Stimulated activated CD8-positive, alpha-beta memory T cell treated with anti-CD3 and anti-CD28 coated beads, Interleukin-2, amount 100 ng/mL, for 1 hour (primary cell): ENCODE results near the gene PDE2A.
A peak's percentile ranks its signal among the peaks of the same experiment; 100 is the strongest.

Experiments
- DNase-seq, 2 donors: peaks; one replicate each; pipeline ENCODE4 v3.0.0-alpha.2; 2020; ENCODE audit warnings: low read depth in 2 of 2

PDE2A gene

GRCh38 chr11:72615329-72615728 lies 58.9 kb downstream of the PDE2A start:
- DNase-seq: no peak

GRCh38 chr11:72614381-72614780 lies 59.8 kb downstream of the PDE2A start:
- no peak for DNase-seq

- no peak for DNase-seq
These were observed 60.2 kb downstream of the PDE2A start for GRCh38 chr11:72613977-72614376.

GRCh38 chr11:72613450-72613849 lies 60.8 kb downstream of the PDE2A start:
- no peak for DNase-seq

- DNase-seq: no peak
These were observed 64.7 kb downstream of the PDE2A start for GRCh38 chr11:72609476-72609875.

- DNase-seq: no peak
These were observed 65.2 kb downstream of the PDE2A start for GRCh38 chr11:72609045-72609444.

- DNase-seq: no peak
These were observed 66.7 kb downstream of the PDE2A start for GRCh38 chr11:72607496-72607895.

- no peak for DNase-seq
These were observed 67.3 kb downstream of the PDE2A start for GRCh38 chr11:72606748-72607468.

GRCh38 chr11:72605973-72606747 lies 68.1 kb downstream of the PDE2A start:
- no peak for DNase-seq

- no peak for DNase-seq
These were observed 70.0 kb downstream of the PDE2A start for GRCh38 chr11:72604256-72604655.

GRCh38 chr11:72602250-72602904 lies 71.8 kb downstream of the PDE2A start:
- no peak for DNase-seq

- no peak for DNase-seq
These were observed 73.7 kb downstream of the PDE2A start for GRCh38 chr11:72600557-72600956.

- no peak for DNase-seq
These were observed 74.7 kb downstream of the PDE2A start for GRCh38 chr11:72599325-72600117.

GRCh38 chr11:72598906-72599305 lies 75.3 kb downstream of the PDE2A start:
- no peak for DNase-seq

GRCh38 chr11:72598466-72598865 lies 75.8 kb downstream of the PDE2A start:
- DNase-seq: no peak

- no peak for DNase-seq
These were observed 76.5 kb downstream of the PDE2A start for GRCh38 chr11:72597721-72598120.

- DNase-seq: no peak
These were observed 78.9 kb downstream of the PDE2A start for GRCh38 chr11:72595292-72595684.

- DNase-seq: no peak
These were observed 79.5 kb downstream of the PDE2A start for GRCh38 chr11:72594493-72595291.

GRCh38 chr11:72592698-72593495 lies 81.3 kb downstream of the PDE2A start:
- DNase-seq: no peak

- DNase-seq: peak; percentile 17 to 30
These were observed 82.3 kb downstream of the PDE2A start for GRCh38 chr11:72591785-72592502.
